Activated effector memory CD4-positive, alpha-beta T cell treated with anti-CD3 and anti-CD28 coated beads, Interleukin-2, amount 50 U/mL, for 16 hours (primary cell): ENCODE measurements around the gene FCN2.
"Not testable (repeated sequence)": the region's sequence is repeated elsewhere in the genome, so short reads cannot be mapped to it uniquely, and the experiment has no call there.

Experiments
- DNase-seq: peaks from one replicate; pipeline ENCODE4 v3.0.0-alpha.2; 2020

The FCN2 gene

DNA sequence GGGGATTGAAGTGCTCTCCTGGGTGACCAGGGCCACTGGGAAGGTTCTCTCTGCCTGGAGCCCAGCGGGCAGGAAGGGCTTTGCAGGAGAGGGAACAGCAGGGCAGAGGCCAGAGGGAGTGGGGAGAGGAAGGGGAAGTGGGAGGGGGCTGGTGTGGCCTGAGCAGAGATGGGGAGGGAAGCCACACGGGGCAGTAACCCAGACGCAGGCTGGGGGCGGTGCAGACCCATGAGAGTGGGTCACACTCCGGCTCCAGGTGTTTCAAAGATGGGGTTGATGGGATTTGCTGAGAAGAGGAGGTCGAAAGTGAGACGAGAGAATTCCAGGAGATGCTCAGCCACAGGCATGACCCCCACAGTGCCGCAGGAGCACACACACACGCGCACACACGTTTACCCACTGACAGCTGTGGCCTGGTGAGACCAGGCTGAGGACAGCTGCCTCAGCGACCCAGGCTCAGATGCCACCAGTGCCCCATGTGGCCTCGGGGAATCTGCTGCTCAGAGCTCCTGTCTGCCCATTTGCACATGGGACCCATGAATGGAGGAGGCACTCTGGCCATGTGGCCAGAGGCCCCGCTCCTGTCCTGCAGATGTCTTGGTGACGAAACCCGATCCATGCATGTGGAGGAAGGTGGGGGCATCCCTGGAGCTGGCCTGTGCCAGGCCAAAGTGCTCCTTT is 32.7 kb upstream of the FCN2 start:
- DNase-seq = no peak

DNA sequence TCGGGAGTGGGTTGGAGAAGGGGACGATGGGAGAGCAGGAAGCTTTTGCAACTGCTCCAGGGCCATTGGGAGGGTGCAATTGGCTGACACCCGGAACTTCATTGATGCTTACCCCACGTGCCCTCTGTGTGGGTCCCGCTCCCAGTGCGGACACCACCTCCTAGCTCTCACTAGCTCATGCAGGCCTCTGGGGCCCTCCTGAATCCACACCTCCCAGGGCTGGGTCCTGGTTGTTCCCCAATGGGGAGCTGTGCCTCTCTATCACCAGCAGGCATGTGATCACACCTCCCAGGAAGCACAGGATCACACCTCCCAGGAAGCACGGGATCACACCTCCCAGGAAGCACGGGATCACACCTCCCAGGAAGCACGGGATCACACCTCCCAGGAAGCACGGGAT is 32.1 kb upstream of the FCN2 start:
- no peak for DNase-seq

DNA sequence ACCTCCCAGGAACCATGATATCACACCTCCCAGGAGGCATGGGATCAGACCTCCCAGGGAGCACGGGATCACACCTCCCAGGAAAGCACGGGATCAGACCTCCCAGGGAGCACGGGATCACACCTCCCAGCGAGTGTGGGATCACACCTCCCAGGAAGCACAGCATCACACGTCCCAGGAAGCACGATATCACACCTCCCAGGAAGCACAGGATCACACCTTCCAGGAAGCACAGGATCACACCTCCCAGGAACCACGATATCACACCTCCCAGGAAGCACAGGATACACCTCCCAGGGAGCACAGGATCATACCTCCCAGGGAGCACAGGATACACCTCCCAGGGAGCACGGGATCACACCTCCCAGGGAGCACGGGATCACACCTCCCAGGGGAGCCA is 30.0 kb upstream of the FCN2 start:
- DNase-seq = no peak

DNA sequence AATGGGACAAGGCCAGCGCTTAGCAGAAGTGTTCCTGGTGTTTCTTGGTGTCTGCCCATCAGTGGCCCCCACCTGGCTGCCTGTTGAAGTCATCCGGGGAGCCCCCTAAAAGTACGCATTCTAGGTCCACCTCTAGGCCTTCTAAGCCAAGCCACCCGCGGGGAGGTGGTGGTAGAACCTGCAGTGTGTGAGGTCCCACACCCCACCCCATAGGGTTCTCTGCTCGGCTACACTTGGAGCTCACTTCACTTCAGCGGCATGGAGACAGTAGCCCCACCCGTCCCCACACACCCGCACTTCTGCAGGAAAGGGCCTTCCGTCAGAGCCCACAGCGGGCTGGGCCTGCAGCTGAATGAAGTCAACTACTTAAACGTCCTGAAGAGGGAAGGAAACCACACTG is 29.6 kb upstream of the FCN2 start:
- no peak for DNase-seq

DNA sequence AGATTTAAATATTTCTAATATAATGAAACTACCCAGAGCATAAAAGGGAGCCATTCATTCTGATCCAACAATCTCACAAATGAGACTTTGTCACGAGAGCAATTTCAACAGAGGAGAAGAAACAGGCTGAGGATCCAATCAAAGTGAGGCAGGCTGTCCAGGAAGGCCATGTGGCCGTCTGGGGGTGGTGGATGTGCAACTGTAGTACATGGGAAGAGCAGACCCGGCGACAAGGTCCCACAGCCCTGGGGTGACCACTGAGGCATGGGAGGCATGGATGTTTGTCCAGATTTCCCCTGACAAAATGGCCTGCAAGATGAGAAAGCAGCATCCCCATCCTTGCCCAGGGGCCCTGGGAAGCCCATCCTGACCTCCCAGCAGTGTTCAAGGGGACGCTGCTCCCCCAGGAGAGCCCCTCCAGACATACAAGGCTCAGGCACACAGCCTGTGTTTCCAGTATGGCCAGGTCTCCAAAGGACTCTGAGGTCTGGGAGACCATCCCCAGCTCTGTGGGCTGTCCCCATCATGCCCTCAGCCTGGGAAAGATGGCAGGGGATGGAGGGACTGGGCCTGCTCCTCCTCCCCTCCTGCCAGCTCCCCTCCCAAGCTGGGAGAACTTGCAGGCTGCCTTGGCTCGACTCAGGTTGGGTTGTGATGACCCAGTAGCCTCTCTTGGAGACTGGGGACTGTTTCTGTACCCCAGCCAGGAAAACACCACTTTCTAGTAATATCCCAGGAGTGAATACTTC is 27.5 kb upstream of the FCN2 start:
- DNase-seq = no peak

GRCh38 chr9:134853893-134854292 is 26.7 kb upstream of the FCN2 start:
- DNase-seq = no peak

DNA sequence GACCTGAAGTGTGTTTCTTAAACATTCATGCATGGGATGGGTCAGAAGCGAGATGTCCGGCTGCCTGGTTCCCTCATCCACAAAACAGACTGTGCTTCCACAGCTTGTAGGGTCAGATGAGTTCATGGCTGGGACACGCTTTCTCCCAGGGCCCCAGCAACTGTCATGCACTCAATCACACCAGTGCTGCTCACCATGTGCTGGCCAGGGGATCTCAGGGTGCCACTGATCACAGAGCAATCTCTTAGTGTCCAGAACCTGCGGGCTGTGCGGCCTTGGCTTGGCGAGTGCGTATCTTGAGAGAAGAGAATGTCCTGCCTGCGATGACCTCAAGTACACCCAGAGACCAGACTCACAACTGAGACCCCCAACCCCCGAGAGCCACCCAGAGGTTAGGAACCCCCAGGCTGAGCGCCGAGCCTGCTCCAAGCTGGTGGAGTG is 26.0 kb upstream of the FCN2 start:
- no peak for DNase-seq

- DNase-seq = no peak
Observed at GRCh38 chr9:134855231-134855899, 25.2 kb upstream of the FCN2 start.

DNA sequence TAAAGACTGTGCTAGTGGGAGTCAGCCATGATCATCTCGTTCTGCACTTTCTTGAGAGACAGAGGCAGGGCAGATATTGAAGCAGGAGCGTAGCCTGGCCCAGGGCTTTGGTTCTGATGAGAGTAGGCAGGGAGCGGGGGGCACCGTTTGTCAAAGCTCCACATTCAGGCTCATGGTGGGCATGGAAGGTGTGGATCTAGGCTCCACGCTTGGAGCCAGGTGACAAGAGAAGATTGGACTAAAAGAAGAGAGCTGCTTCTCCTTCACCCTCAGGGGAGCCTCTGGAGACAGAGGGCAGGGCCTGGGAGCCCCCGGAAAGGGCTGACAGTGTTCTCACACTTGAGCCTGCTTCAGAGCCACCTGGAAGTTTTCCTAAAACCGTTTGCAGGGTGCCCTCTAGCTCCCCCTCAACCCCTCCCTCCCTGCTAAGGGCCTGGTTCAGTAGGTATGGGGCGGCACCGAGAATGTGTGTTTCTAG is 24.7 kb upstream of the FCN2 start:
- no peak for DNase-seq

GRCh38 chr9:134857451-134857850 is 23.2 kb upstream of the FCN2 start:
- not testable (repeated sequence) for DNase-seq

GRCh38 chr9:134858051-134858841 is 22.4 kb upstream of the FCN2 start:
- DNase-seq = no peak

DNA sequence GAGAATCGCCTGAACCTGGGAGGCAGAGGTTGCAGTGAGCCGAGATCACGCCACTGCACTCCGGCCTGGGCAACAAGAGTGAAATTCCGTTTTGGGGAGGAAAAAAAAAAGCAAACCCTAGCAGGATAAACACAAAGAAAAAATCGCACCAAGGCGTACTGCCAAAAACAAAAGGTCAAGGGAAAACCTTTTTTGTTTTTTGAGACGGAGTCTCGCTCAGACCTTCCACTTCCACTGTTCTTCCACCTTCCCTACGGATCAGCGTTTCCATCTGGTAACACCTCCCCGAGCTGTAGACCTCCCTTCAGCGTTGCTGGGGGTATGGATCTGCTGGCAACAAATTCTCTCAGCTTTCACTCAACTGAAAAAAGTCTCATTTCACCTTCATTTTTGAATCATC is 20.1 kb upstream of the FCN2 start:
- DNase-seq = no peak

DNA sequence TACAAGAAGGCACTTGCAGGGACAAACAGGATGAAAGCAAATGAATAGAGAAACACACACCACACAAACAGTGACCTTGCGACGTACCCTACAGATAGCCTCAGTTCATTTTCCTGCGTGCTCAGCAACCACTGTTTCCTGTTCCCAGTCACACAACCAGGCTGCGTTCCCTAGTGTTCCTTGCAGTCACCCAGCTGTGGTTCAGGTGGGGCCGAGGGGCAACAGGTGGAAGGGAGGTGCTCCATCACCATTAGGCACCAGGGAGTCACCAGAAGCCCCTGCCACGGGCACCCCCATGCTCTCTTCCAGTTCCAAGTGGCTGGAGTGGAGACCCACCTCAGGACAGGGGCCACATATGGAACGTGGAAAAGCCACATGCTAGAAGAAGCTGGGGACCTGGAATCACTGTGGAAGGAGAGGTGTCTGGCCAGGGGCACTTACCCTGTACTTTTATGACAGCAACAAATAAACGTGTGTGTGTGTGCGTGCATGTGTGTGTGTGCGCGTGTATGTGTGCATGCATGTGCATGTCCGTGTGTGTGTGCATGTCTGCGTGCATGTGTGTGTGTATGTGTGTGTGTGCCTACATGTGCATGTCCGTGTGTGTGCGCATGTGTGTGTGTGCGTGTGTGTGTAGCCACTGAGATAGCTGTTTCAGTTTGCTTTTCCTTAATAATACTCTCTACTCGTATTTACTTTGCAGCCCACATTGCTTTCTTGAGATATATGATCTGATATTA is 18.8 kb upstream of the FCN2 start:
- DNase-seq = no peak

DNA sequence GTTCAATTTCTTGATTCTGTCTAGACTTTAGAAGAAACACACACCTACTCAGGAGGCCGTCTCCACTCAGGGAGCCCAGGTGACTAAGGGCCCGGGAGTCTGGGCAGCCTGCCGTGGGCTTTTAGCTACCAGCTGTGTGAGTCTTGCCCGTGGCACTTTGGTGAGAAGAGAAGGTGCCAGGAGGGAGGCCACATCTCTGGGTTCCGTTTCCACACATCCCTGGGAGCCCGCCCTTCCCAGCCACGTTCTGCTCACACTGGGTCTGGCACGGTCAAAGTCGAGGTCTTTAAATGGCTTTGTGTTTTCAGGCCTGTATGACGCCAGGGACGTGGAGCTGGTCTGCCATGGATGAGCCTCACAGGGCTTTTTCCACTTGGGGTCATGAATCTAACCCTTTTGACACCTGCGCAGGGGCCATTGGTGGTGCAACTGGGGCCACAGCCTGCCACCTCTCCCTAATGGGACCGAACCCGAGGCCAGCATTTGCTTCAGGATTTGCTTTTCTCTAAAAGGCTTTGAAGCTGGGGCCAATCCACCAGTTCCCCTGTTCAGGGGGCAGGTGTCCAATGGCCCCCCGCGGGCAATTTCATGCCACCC is 17.2 kb upstream of the FCN2 start:
- no peak for DNase-seq

GRCh38 chr9:134863941-134864820 is 16.4 kb upstream of the FCN2 start:
- DNase-seq = no peak

GRCh38 chr9:134864821-134865190 is 15.8 kb upstream of the FCN2 start:
- DNase-seq = no peak

DNA sequence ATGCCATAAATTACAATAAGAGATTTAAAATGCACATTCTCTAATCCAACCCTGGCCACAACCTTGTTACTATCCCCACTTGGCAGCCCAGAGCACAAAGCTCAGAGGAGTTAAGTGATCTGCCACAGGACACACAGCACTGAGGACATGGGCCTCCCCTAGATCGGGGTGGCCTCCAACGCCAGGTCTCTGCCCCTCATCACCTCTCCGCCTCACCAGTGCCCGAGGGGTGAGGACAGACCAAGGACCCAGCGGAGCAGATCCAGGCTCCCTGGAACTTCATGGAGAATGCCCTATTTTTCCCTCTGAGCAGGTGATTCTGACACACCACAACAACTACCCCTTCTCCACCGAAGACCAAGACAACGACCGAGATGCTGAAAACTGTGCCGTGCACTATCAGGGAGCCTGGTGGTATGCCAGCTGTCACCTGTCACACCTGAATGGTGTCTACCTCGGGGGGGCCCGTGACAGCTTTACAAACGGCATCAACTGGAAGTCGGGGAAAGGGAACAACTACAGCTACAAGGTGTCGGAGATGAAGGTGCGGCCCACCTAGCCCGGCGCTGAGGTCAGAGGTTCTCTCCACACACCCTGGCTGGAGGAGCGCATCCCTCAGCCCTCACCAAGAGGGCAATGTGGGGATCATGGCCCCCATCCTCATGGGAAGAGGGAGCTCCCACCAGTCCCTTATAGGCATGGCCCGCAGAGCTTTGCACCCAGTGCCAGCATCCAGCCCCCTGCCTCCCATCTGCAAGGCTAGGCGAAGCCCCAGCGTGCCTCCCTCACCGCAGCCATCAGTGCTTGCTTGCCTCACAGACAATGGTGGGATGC is 12.5 kb upstream of the FCN2 start:
- DNase-seq = no peak

GRCh38 chr9:134868751-134869553 is 11.7 kb upstream of the FCN2 start:
- DNase-seq = no peak
